ENCODE measurements around the gene ACRBP. TPM values are rescaled to one million over a fixed set of nuclear protein-coding genes. Genes with fewer than 3 reads are reported as not detected.

Gene ACRBP
- polyA plus RNA-seq (ENCODE audit: insufficient read length in 10 of 10), result 1 to 10 TPM; 2.1 to 3.8 (median 2.5) TPM
- long read RNA-seq, donor 1, result 0 reads
- long read RNA-seq, donor 2, result 0 reads
- long read RNA-seq, donor 3, result 0 reads
- long read RNA-seq, donor 4, result 0 reads
- long read RNA-seq, donor 5, result 0 reads
- long read RNA-seq, donor 6, result 0 reads
- long read RNA-seq, donor 7, result 0 reads
- long read RNA-seq, donor 8, partial matches to known transcripts, result 0 of 1 reads
- long read RNA-seq, donor 8, other reads (novel, unspliced or antisense), result 0 of 1 reads
- long read RNA-seq, donor 9, result 0 reads

DNA sequence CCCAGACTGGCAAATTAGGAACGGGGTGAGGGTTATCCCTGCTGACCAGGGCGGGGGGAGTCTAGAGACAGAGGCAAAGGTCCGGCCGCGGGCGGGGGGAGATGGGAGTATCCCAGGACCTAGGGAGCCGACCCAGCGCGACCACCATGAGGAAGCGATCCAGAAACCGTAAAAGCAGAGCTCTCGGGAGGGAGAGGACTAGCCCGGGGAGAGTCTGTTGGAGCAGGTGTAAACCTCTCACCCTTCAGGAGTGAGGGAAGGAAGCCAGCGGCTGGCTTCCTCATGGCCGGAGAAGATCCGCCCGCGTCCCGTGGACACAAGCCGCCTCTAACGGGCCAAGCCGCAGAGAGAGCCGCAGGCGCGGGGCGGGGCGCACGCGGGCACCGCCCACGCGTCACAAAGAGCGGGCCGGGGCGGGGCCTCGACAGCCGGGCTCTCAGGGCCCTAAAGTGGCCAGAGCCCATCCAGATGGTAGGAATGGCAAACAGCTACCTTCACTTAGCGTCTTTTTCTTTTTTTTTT is at the start of gene ACRBP:
Gene ACRBP, minus strand, starts transcription at position 350 of the 522 bp plus-strand sequence. Its CDS starts 66 bp downstream, at position 284.
- peak in 2 of 3 donors; percentile 68 to 87 for DNase-seq

DNA sequence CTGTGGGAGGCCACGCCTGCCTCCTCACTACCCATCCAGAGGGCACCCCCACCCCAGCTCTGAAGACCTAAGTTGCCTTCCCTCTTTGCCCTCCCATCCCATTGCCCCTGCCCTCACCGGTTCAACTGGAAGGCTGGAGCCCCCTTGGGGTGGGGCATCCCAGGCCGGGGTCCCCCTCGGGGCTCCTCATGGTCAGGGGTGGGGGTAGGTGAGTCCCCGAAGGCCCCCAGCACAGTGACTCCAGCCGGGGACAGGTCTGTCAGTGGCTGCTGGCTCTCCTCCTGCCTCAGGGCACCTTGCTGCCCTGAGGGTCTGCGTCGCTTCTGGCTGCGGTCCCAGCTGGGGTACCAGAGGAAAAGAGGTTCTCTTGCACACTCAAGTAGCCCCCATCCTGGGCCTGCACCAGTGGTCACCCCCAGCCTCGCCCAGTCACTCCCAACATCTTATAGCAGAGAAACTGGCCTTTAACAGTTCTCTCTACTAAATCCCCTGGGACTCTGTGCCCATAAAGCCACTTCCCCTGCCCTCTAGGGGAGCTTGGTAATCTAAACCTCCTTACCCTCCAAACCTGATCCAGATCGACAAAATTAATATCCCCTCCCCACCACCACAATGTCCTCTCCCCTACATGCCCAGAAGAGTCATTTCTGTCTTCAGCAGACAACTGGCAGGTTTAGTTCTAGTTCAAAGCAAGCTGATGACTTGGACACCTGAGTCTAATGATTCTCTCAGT is 48.2 kb upstream of the ACRBP start:
- no peak for DNase-seq

DNA sequence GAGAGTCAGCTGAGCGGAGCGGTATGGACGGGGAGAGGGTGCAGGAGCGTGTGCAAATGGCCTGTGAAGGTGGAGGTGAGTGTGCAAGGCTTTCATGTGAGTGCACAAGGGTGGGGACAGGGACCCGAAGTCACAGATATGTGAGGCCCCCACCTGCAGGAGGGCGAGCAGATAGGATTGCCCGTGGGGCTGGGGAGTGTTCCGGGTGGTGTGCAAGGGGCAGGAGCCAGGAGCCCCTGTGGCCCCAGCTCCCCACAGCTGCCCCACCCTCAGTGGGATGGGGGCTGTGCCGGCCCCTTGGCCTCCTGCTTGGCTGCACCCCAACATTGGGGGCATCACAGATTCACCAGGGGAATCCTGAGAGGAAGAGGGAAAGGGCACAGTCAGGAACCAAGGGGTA is 47.5 kb upstream of the ACRBP start:
- no peak for DNase-seq

GRCh38 chr12:6693832-6694355 is 46.7 kb upstream of the ACRBP start:
- DNase-seq, result no peak

GRCh38 chr12:6692888-6693287 is 45.7 kb upstream of the ACRBP start:
- DNase-seq, result no peak

DNA sequence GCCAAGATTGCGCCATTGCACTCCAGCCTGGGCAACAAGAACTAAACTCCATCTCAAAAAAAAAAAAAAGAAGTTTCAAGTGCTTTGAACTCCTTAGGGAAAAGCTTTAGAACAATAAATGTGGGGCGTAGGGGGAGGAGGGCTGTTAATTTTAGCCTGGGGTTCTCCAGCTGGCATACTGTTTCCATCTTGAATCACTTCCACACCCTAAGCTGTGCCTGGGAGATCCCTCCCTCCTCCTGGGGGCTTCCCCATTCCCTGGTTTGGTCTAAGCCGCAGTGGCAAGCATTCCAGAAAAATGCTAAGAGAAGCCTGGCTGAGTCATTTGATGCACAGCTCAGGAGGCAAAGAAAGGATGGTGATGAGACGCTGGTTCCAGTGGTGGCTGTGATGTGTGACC is 44.2 kb upstream of the ACRBP start:
- DNase-seq, result no peak

DNA sequence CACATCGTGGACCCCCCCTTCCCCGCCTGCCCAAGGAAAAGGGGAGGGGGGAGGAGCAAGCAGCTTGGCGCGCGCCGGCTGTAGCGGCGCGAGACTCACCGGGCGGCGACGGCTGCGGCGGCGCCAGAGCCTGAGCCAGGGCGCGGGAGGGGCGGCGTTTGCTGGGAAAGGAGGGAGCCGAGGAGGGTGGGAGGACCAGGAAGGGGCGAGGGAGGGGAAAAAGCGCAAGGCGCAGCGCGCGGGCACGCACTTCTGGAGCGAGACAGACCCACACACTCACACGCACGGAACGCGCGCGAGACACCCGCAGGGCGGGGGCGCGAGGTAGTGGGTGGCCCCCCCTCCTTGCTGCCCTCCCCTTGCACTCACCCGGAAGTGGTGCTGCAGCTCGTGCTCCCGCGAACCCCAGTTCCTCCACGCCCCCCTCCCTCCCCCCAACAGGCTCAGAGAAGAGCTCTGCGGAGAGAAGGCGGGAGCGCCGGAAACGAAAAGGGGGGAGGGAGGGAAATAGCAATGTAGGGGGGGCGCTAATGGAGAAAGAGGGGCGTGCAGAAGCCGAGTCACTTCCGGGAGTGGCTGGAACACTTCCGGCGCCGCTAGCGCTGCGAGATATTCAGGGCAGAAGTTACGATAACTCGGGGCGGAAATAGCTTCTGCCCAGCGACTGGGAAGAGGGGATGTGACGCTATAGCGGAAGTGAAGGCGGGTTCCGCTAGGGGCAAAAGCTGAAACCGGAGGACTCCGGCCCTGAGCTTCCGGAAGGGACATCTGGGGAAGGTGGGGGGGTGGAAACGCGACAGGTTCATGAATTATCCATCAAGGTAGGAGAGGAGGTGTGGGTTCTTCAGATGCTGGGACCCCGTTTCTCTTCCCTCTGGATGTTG is 42.0 kb upstream of the ACRBP start, which contains the start of gene ZNF384:
Gene ZNF384, minus strand, starts transcription at position 377 of the 884 bp plus-strand sequence. CDS start 9,855 bp downstream, outside the sequence.
- DNase-seq, result peak; percentile 99 to 100 (median 100)

- no peak for DNase-seq
Measured at GRCh38 chr12:6688543-6688998, 41.3 kb upstream of the ACRBP start.

- DNase-seq, result no peak
Measured at GRCh38 chr12:6685814-6686213, 38.6 kb upstream of the ACRBP start.

DNA sequence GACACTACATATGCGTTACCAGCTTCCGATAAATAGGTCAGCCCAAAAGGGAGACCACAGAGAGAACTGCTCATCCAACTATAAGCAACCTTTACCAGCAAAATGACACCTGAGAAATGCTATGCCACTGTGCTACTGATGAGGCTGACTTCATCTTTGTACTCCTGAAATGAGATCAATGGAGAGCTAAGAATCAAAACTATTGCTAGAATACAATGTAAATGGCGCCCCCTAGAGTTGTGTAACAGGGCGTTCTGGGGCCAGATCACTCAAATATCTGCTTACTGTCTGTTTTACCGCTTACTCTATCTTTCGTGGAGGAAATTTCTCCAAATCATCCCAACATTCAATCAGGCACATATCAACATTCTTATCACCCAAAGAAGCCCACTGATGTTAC is 37.4 kb upstream of the ACRBP start:
- DNase-seq, result no peak

DNA sequence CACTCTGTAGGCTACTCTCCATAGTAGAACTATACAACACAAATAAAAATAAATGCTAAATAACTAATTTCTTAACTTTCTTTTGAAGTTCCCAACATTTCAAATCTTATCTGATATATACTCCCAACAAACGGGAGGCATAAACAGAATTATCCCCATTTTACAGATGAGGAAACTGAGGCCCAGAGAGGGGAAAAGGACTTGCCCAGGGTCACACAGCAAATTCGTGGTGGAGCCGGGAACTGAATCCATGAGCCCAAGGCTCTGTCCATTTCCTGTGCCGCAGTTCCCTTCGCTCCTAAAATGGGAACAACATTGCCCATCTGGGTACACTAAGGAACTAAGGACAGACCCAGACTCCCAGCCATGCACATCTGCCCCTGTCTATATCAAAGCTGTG is 29.7 kb upstream of the ACRBP start:
- no peak for DNase-seq

DNA sequence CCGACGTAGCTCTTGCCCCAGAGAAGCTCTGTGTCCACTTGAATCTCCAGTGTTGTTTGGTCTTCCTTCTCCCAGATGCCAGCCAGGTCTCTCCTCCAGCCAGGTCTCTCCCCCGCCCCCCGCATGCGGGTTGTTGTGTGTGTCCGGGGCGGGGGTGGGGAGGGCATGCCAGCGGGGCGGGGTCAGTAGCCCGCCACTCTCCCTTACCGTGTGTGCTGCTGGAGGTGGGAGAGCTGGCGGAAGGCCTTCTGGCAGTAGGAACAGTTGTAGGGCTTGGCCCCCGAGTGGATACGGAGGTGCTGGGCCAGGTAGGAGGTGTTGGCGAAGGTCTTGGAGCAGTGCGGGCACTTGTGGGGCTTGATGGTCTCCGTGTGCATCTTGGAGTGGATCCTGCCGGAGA is 24.9 kb upstream of the ACRBP start:
- DNase-seq, result no peak

DNA sequence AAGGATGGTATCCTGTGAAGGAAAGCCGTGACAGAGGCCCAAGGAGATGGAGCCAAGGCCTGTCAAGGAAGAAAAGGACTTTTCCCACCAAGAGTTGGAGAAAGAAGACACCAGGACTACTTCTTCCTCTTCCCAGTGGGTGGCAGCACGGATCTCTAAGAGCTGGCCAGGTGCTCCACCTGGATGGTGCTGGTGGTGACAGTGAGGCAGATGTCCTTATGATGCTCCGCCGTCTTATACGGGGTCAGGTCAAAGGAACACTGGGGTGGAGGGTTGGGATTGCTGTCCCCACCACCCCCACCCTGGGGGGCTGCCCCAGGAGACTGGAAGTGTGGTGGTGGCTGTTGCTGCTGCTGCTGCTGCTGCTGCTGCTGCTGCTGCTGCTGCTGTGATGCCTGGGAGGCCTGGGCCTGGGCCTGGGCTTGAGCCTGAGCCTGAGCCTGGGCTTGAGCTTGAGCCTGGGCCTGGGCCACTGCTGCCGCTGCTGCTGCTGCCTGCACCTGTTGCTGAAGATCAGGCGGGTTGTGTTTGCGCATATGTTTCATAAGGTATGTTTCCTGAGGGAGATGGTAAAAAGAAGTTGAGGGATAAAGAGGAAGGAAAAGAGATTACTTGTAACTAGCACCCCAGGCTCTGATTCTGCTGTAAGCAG is 20.5 kb upstream of the ACRBP start:
- no peak for DNase-seq

- DNase-seq, result no peak
Measured at GRCh38 chr12:6666211-6666610, 19.0 kb upstream of the ACRBP start.

- DNase-seq, result no peak
Measured at GRCh38 chr12:6664902-6665301, 17.7 kb upstream of the ACRBP start.

DNA sequence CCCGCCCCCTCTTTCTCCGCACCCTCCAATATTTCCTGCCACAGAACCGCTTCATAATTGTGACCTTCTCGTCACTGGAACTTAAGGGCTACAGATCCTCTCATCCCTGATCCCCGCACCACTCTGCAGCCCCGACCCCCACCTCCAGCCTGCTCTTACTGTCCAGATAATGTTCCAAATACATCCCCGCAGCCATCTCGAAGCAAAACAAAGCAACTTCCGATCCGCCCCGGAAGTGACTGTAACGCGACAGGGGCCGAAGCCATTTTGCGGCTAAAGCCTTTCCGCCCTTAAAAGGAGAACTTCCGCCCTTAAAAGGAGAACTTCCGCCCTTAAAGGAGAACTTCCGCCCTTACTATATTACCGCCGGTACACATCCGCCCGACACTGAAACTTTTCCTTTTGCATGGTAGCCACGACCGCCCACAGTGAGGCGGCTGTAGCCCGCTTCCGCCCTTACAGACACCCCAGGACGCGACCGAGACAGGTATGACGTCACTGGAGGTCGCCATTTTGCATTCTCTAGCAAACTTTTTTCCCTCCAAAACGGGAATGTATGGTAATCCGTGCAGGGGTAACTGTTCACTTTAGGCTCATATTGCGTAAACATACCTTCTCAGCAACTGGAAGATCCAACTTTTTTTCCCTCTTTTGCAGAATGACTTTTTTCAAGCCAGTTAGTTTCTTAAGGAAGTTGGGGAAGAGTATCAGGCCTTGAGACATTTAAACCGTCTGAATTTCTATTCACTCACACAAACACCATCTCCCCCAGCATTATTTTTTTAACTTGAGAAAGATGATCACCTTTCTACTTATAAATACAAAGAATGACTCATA is 15.9 kb upstream of the ACRBP start, which contains the start of gene ING4:
Gene ING4, minus strand, starts transcription at position 214 of the 837 bp plus-strand sequence. Its CDS starts 18 bp downstream, at position 196.
- DNase-seq, result peak; percentile 99 to 100 (median 99)

- DNase-seq, result no peak
Measured at GRCh38 chr12:6662602-6662905, 15.3 kb upstream of the ACRBP start.

DNA sequence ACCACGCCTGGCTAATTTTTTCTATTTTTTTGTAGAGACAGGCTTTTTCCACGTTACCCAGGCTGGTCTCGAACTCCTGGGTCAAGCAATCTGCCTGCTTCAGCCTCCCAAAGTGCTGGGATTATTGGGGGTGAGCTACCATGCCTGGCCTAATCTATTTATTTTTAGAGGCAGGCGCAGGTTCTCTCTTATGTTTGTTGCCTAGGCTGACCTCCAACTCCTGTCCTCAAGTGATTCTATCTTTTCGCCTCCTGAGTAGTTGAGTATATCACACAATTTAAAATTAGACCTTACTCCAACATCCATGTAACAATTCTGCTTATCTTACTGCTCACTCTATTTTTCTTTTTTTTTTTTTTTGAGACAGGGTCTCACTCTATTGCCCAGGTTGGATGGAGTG is 6.8 kb upstream of the ACRBP start:
- DNase-seq, result no peak

DNA sequence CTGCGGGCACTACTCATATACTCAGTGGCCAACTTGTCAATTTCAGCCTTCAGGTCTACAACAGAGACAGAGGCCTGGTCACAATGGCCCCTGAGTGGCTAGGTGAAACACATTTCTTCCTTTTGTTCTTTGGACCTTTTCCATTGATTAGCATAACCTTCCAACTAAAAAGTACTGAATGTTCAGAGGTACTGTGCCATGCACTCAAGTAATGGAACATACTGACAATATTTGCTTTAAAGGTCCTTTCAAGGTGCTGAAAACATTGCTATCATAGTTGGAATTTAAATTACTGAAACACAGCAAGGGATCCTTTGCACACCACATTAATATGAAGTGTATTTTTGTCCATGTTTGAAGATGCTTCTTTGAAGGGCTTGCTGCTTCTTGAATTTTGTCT is 6.1 kb upstream of the ACRBP start:
- no peak for DNase-seq

- DNase-seq, result no peak
Measured at GRCh38 chr12:6652391-6652790, 5.2 kb upstream of the ACRBP start.

Measured in muscle of back (tissue), 13 donors.